Measurements from ENCODE around the gene FYB1.

The FYB1 gene

DNA sequence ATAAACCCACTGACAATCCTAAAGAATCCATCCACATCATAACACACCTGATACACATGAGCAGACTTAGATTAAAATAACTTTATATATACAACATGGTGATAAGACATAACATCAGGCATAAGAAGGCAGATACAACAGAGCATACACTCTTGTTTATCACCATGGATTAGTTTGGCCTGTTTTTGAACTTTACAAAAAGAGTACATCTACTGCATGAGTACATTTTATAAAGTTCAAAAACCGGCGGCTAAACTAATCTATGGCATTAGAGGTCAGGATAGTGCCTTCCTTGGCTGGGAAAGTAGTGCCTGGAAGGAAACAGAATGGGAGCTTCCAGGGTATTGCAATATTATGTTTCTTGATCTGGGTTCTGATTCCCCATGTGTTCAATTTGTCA, 160.3 kb downstream of the FYB1 start:
- Histone ChIP-seq H3K9me3 (ENCODE audit: insufficient read depth, low read depth, low read length) (no peaks in the 10 kb centered on the region), H3K36me3 (ENCODE audit: insufficient read depth, low read depth, low read length) (no peaks in the 10 kb centered on the region), H3K27me3 (ENCODE audit: insufficient read depth, low read length) (no peaks in the 10 kb centered on the region), H3K27ac (ENCODE audit: low read length) (no peak overlapping the region), H3K4me3 (ENCODE audit: low read length) (no peak overlapping the region), H3K9ac (ENCODE audit: low read depth, low read length) (no peak overlapping the region), H3K4me1 (ENCODE audit: insufficient read depth, low read length) (peaks cover 10% of the 10 kb centered on the region; the same call in 1 of the 2 replicates)

DNA sequence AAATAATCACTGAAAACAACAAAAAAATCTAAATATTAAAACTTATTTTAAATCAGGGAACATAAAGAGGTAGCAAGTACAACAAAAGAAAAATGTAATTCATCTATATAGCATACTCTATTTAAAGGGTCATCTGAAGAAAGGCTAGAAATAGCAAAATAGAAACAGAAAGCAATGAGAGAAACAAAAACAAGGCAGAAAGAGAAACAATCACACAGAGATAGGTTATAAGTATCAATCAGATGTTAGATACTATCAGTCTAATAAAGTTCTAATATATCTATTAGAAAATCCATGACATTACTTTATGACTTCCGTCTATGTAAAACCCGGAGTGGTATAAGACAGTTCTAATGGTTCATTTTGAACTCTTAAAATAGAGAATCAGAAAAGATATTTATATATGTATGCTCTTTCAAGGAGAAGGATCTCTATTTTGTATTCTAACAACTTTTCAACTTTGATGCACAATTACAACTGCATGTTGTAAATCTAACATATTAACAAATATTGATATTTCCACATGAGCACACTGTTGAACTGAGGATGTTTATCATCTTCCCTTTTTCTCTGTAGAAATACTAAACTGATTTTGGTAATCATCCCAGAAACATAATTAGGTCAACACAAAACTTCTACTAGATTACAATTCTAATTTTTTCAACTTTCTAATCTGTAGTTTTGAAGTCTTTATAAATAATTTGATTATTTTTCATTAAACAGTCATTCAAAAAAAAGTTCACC, 161.0 kb downstream of the FYB1 start:
- Histone ChIP-seq H3K4me3 (ENCODE audit: low read length) (no peak overlapping the region), H3K27me3 (ENCODE audit: insufficient read depth, low read length) (no peaks in the 10 kb centered on the region), H3K27ac (ENCODE audit: low read length) (no peak overlapping the region), H3K4me1 (ENCODE audit: insufficient read depth, low read length) (peaks cover 5% of the 10 kb centered on the region; the same call in 1 of the 2 replicates), H3K36me3 (ENCODE audit: insufficient read depth, low read depth, low read length) (no peaks in the 10 kb centered on the region), H3K9me3 (ENCODE audit: insufficient read depth, low read depth, low read length) (no peaks in the 10 kb centered on the region), H3K9ac (ENCODE audit: low read depth, low read length) (no peak overlapping the region)

DNA sequence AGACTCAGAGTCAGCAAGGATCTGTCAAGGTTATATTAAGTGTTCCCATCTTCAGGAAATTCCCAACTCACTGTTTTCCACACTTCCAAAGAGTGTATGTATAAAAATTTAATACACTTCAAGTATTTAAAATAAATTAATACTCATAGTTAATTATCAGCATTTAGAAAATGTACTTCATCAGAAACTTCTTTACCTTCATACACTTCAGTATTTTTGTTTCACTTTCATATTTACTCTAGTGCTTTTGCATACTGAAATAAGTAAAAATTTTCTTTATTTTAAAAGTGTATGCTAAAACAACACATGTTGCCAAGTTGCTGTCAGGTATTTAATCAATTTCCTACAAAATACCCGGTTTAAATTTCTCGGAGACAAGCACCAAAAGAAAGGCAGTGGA, 161.6 kb downstream of the FYB1 start:
- Histone ChIP-seq H3K4me1 (ENCODE audit: insufficient read depth, low read length) (peaks cover 2% of the 10 kb centered on the region; the same call in 1 of the 2 replicates), H3K9me3 (ENCODE audit: insufficient read depth, low read depth, low read length) (no peaks in the 10 kb centered on the region), H3K36me3 (ENCODE audit: insufficient read depth, low read depth, low read length) (no peaks in the 10 kb centered on the region), H3K9ac (ENCODE audit: low read depth, low read length) (no peak overlapping the region), H3K27ac (ENCODE audit: low read length) (no peak overlapping the region), H3K27me3 (ENCODE audit: insufficient read depth, low read length) (no peaks in the 10 kb centered on the region), H3K4me3 (ENCODE audit: low read length) (no peak overlapping the region)

DNA sequence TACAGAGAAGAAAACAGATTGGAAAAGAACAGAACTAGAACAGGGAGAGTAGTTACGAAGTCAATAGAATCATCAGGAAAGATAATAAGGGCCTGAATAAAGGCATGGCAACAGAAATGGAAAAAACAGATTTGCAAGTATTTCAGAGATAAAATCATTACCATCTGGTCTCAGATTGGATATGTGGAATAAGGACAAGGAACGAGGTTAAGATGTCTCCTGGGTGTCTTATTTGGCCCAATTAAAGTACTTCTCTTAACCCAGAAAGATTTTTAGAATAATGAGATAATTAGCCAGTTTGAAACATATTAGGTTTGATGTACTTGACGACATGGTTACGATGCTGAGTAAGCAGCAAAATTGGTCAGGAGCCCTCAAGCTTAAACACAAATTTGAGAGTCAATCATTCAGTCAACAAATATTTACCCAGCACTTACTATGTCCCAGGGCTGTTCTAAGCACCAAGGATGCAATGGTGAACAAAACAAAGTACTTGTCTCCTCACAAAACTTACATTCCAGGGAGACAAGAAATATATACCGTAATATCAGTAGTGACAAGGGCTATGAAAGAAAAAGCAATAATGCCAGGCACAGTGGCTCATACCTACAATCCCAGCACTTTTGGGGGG, 163.5 kb downstream of the FYB1 start:
- no peaks in the 10 kb centered on the region for H3K9me3 ChIP-seq (ENCODE audit: insufficient read depth, low read depth, low read length)
- H3K4me1 ChIP-seq (ENCODE audit: insufficient read depth, low read length): peaks cover 5% of the 10 kb centered on the region; the same call in 1 of the 2 replicates
- H3K4me3 ChIP-seq (ENCODE audit: low read length): no peak overlapping the region
- no peaks in the 10 kb centered on the region for H3K36me3 ChIP-seq (ENCODE audit: insufficient read depth, low read depth, low read length)
- H3K27ac ChIP-seq (ENCODE audit: low read length): no peak overlapping the region
- H3K9ac ChIP-seq (ENCODE audit: low read depth, low read length): no peak overlapping the region
- no peaks in the 10 kb centered on the region for H3K27me3 ChIP-seq (ENCODE audit: insufficient read depth, low read length)
